COLO829 (cell line): ENCODE measurements around the gene SLC27A2.

ENCODE experiments used
- DNase-seq: peaks from one replicate; pipeline ENCODE4 v3.0.0; 2012; ENCODE audit warnings: low spot score

Gene SLC27A2

DNA sequence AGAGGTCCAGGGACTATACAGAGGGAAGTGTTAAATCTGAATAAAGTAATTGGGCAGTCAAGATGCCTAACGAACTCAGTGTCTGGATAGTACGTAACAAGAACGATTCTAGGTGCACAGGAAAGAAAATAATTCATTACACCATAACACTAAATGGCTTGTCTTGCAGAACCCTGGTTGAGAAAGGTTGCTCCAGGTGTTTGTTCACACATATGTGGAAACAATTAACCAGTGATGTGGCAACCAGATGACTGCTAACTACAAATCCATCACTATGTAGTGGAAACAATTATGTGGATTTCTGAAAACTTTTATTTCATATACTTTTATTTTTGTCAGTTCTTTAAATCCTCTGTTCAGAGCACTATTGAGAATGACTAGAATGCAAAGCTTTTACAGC is 93.9 kb downstream of the SLC27A2 start:
- no peak for DNase-seq

- DNase-seq: no peak
Measured at GRCh38 chr15:50277370-50277769, 95.4 kb downstream of the SLC27A2 start.

- no peak for DNase-seq
Measured at GRCh38 chr15:50278496-50278895, 96.5 kb downstream of the SLC27A2 start.

DNA sequence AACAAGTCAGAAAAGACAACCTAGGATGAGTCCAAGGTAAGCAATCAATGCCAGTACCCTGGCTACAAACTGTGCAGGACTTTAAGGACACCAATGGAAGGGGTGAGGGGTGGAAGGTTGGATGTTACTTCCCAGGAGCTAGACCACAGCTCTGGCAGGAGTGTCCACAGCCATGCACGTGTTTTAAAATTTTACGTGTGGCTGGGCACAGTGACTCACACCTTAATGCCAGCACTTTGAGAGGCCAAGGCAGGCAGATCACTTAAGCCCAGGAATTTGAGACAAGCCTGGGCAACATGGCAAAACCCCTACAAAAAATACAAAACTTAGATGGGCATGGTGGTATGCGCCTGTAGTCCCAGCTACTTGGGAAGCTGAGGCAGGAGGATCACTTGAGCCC is 98.3 kb downstream of the SLC27A2 start:
- DNase-seq: no peak

DNA sequence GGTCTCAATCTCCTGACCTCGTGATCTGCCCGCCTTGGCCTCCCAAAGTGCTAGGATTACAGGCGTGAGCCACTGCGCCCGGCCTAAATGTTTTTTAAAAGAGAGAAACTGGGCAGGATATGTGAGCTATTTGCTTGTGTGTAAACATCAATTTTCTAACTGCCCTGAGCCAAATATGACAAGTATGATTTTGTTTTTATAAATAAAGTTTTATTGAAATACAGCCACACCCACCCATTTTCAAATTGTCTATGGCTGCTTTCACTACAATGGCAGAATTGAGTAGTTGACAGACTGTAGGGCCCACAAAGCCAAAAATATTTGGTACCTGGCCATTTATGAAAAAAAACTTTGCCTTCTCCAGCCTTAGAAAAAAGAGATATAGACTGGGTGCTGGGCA is 99.4 kb downstream of the SLC27A2 start:
- DNase-seq: no peak
